HG03457 (cell line): Measurements from ENCODE around the gene SV2A.
"Not testable (repeated sequence)": the region's sequence is repeated elsewhere in the genome, so short reads cannot be mapped to it uniquely, and the experiment has no call there.

Source experiments
- ATAC-seq: cut with Tn5 transposase; IDR thresholded peaks from one replicate; pipeline ENCODE4 v1.9.1; 2021; ENCODE audit warnings: moderate number of reproducible peaks; ENCODE audit not compliant: unreplicated experiment

Gene SV2A

GRCh38 chr1:149887456-149888246 is 30.0 kb downstream of the SV2A start:
- ATAC-seq = peak; percentile 35

DNA sequence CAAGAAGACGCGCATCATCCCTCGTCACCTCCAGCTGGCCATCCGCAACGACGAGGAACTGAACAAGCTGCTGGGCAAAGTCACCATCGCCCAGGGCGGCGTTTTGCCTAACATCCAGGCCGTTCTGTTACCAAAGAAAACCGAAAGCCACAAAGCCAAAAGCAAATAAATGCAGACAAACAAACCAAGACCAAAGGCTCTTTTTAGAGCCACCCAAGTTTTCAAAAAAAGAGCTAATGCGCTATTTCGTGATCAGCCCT is 30.5 kb downstream of the SV2A start:
- not testable (repeated sequence) for ATAC-seq

DNA sequence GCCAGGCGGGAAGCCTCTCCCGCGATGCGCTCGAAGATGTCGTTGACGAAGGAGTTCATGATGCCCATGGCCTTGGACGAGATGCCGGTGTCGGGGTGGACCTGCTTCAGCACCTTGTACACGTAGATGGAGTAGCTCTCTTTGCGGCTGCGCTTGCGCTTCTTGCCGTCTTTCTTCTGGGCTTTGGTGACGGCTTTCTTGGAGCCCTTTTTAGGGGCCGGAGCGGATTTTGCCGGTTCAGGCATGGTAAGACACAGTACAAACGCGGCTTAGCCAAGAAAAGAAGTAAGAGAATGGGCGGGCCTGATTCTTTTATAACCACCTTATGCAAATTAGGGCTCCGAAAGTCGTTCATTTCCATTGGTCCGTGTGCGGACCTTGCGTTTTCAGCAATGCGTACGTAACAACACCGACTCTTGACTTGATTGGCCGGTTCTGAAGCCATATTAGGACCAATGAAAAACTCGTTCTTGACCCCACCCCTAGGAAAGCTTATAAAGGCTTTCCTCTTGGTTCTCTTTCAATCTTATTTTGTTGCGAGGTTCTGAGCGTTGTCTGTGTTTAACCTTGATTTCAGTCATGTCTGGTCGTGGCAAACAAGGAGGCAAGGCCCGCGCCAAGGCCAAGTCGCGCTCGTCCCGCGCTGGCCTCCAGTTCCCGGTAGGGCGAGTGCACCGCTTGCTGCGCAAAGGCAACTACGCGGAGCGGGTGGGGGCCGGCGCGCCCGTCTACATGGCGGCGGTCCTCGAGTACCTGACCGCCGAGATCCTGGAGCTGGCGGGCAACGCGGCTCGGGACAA is 31.0 kb downstream of the SV2A start:
- peak; percentile 46 for ATAC-seq

GRCh38 chr1:149886121-149886395 is 31.6 kb downstream of the SV2A start:
- ATAC-seq = not testable (repeated sequence)

DNA sequence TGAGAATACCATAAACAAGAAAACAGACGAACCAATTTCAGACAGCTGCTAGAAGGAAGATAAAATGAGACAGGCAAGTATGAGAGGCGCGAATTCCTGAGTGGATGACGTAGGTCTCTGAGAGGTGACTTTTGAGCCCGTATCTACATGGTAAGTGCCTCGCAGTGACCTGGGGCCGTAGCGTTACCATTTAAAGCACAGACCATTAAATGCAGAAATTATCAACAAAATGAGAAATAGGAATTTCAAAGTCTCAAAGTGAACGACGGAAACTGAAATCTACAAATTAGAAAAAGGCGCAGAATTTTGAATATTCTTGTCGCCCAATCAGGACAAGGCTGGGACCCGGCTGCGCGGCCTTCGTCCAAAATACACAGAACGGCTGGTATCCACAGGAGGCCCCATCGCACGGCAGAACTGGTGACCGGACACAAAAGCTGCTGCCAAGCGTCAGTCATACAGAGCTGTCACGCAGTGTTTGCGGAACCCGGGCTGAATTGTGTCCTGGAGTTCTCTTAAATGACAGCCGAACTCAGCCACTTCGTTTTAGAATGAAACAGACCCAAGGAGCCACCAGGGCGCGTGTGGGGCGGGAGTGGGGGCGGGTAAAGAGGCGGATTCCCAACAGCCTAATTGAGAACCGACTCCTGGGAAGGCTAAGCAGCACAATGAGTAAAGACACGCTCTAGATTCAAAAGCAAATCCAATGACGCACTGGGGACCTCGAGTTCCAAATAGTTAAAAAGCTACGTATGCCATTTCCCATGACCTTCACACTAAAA is 32.1 kb downstream of the SV2A start:
- ATAC-seq = no peak

GRCh38 chr1:149884433-149885338 is 33.0 kb downstream of the SV2A start:
- ATAC-seq = no peak

DNA sequence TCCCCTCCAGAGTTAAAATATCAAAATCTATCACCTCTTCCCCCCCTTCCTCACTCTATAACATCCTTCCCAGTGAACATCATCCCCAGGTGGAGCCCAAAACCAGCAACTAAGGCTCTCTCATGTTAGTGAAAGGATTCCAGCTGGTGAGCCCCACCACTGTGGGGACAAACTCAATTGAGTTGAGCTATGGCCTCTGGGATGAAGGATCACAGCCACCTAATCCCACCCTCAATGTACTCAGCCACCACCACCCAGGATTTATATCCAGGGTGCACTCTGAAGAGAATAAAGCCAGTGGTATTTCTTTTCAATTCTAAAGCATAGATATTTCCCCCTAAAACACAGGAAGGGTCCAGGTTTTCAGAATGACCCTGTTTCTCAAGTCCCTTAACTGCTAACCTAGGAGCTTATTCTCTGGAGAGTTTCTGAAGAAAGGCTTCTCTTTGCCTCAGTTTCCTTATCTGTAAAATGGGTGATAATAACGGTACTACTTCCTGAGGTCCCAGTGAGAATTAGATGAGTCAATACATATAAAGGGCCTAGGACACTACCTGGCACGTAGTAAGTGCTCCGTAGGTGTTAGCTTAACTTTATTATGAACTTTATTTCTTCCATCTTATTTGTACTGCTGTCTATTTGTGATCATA is 33.9 kb downstream of the SV2A start:
- ATAC-seq = no peak

DNA sequence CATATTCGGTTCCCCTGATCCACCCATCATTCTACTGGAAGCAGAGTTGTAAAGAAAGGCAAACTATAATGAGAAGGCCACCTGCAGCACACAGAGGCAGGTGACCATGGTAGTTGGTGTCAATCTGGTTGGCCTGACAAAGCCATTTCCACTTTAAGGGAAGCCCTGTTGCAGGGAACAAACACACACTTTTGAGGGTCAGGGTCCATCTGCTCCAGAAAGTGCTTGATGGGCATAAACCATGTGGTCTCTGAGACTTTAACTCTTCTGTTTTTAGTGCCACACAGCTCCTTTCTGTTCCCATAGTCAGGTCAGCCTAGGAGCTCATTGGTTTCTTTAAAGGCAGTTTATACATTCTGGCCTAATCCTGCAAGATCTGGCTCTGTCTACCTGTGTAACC is 35.8 kb downstream of the SV2A start:
- no peak for ATAC-seq

DNA sequence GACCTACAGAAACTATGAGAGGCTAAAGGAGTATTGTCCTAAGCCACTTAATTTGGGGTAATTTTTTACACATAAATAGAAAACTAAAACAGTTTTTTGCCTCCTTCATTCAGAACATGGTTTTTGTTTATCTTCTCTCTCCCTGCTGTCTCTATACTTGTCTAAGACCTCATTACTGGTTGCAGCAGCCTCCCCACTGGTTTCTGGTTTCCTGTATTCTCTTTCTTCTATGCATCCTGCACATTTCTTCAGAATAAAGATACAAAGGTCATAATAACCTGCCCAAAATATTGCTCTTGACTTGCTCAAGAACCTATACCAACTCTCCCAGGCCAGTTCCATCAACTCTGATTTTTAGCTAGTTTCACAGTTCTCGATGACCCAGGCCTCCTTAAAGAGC is 38.1 kb downstream of the SV2A start:
- no peak for ATAC-seq

DNA sequence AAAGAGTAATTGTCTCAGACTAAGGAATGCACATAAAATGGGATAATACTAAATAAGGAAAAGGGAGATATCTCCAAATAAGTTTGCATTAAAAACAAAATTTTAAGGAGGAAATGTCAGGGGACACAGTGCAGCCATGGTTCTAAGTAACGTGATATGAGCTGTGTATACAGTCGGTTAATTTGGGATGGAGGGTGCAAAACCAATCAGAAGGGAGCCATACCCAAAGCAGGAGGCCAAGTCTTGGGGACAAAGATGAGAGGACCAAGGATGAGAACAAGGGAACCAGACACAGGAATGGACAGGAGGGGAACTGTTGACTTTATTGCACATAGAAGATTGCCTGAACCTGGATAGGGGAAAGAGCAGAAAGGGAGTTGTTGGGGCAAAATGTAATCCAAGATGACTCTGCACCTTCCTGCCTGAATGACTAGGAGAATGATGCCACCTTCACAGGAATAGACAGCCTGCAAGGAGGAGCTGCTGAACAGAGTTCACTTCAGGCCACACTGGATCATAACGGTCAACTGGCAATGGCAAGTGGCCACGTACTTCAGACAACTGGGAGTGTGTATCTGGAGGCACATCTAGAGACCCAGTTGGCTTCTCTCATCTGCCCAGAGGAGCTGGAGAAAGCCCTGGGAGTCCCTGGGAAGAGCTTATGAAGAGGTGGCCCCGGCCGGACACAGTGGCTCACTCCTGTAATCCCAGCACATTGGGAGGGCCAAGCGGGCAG is 40.3 kb downstream of the SV2A start:
- no peak for ATAC-seq

DNA sequence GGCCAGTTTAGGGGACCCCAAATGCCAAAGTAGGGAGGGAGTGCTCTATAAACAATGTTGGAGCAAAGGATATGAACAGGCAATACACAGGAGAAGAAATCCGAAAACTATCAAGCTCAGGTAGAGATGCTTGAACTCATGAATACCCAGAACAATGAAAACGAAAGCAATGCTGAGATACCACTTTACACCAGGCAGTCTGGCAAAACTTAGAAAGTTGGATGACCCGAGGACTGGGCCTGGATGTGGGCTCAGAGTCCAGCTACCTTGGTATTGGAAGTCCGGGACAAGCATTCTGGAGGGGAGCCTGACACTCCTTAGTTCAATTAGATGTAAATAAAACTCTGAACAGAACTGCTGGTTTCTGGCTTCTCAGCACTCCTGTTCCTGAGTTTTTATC is 44.6 kb downstream of the SV2A start:
- not testable (repeated sequence) for ATAC-seq

DNA sequence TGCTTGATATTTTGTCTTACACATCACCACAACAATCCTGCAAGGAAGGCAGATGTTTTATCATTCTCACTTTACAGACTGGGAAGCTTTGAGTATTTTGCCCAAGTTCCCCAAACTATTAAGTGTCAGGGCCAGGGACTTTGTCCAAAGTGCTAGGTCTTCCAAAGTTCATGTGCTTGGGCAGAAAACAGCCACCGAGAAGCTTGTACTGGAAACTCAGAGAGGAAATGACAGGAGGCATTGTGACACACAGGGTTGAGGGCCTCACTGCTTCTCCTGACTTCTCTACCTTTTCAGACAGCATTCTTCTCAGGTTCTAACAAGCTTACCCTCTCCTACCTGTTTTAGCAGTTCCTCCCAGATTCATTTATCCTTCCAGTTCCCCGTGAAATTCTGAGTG is 50.8 kb downstream of the SV2A start:
- ATAC-seq = not testable (repeated sequence)

GRCh38 chr1:149861497-149862054 is 56.1 kb downstream of the SV2A start:
- not testable (repeated sequence) for ATAC-seq

GRCh38 chr1:149860684-149861496 is 56.8 kb downstream of the SV2A start:
- peak; percentile 52 for ATAC-seq

DNA sequence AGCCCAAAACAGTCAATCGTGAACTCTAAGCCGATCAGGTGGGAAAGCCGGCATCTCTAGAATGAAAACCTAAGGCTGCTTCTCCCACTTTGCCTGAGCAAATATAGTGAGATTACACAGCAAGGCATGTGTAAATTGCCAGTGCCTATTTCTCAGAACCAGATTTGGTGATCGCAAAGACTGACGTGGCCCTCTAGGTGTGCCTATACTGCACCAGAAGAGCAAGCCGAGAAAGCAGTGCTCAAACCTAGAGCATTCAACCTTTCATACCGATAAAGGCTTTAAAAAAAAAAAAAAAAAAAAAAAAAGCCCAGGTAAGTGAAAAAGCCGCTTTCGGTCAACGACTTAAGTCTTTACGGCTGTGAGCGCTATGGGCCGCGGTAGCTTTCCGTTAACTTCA is 57.4 kb downstream of the SV2A start:
- ATAC-seq = not testable (repeated sequence)
